ENCODE measurements around the gene SOHLH1. TPM values are rescaled to one million over a fixed set of nuclear protein-coding genes. Genes with fewer than 3 reads are reported as not detected.

Gene SOHLH1
- total RNA-seq, 1 experiment from 2014 or later, result not detected

DNA sequence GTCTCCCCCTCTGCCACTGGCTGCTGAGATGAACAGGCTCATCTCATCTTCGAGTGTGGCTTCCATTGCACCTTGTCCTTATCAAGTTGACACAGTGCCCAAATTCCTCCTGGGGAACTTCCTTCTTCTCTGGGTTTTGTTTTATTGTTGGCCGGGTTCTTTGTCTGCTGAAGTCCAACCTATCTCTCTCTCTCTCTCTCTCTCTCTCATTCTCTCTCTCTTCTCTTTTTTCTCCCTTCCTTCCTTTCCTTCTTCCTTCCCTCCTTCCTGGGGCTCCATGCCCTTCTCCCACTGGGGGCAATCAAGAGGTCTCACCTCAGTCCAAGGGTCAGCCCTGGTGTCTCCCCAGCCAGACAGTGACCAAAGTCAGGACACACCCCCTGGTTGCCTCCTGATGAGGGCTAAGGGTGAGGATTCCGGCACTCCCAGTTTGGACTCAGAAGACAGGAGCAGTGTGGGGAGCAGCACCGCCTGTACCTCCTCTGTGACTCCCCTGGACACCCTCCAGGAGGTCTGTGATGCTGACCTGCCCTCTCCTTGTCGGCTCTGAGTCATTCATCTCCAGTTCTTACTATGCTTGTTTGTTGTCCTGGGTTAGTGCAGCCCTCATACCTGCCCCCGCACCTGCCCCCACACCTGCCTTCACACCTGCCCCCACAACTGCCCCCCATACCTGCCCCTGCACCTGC is 33.4 kb upstream of the SOHLH1 start:
- ChIA-PET RAD21 (ENCODE audit: low non-redundant PET in 1 of 2, low total read pairs in 2 of 2, uncharacterized antibody in 2 of 2, unreplicated experiment in 2 of 2) (no interaction called here), CTCF (no interaction called here), POLR2A (no interaction called here)
- DNase-seq (ENCODE audit: low read depth, low spot score) (no peak), ATAC-seq (peak; percentile 65)
- Histone ChIP-seq H3K4me2 (ENCODE audit: low read length) (no peak overlapping the region), H3K79me2 (ENCODE audit: insufficient read depth, low read length) (no peaks in the 10 kb centered on the region), H3K4me1 (ENCODE audit: control insufficient read depth in 1 of 2, insufficient read depth in 2 of 2, low read length in 2 of 2) (peaks cover 0 to 7% of the 10 kb centered on the region in 2 experiments; a peak in 1 of 4 replicates), H3K4me3 (replicated peaks in 1 of 2; ENCODE audit: low read depth in 1 of 2, low read length in 2 of 2) (no peak overlapping the region), H3K9ac (ENCODE audit: low read length) (no peak overlapping the region), H3K9me2 (ENCODE audit: insufficient read depth) (no peaks in the 10 kb centered on the region), H2AFZ (ENCODE audit: low read depth, low read length, poor library complexity, severe bottlenecking) (no peak overlapping the region), H3K27ac (ENCODE audit: low read depth, low read length) (no peak overlapping the region), H3K9me3 (ENCODE audit: control insufficient read depth in 1 of 2, insufficient read depth in 1 of 2, low read depth in 1 of 2, low read length in 2 of 2) (peaks cover 0 to 9% of the 10 kb centered on the region in 2 experiments; a peak in 2 of 4 replicates), H3K36me3 (ENCODE audit: control insufficient read depth in 1 of 2, insufficient read depth in 2 of 2, low read length in 2 of 2) (no peaks in the 10 kb centered on the region), H4K20me1 (ENCODE audit: insufficient read depth) (no peaks in the 10 kb centered on the region), H3K27me3 (ENCODE audit: insufficient read depth, low read length) (no peaks in the 10 kb centered on the region)
- no peak for TF ChIP-seq SP1 (IDR thresholded peaks at IDR 0.05; ENCODE audit: low read depth)
- TF ChIP-seq RAD21 (IDR thresholded peaks at IDR 0.05; ENCODE audit: low read depth), result no peak
- no peak for TF ChIP-seq EZH2phosphoT487 (IDR thresholded peaks at IDR 0.05; ENCODE audit: borderline replicate concordance)
- BruUV-seq (replicated peaks), result no TSS peak
- intact Hi-C loops (cut with micrococcal nuclease), result no loop called here

DNA sequence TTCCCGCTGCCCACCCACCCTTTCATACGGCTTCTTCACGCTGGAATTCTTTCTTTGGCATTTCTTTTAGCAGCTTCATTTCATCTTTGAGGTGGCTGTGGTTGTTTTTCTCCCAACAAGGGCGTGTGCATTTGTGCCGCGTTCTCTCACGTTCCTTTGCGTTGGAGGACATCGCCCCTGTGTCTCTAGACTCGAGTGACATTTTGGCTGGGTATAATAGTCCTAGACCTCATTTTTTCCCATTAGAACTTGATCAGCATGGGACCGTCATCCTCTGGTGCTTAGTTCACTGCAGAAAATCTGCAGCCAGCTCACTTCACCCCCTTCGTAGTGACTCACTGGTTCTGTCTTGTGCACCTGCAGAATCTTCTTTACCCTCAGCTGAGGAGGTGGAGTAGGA is 32.2 kb upstream of the SOHLH1 start:
- intact Hi-C loops (cut with micrococcal nuclease), result no loop called here
- CTCF ChIA-PET, result no interaction called here
- Histone ChIP-seq H3K4me2 (ENCODE audit: low read length) (no peak overlapping the region), H3K9ac (ENCODE audit: low read length) (no peak overlapping the region), H3K9me2 (ENCODE audit: insufficient read depth) (no peaks in the 10 kb centered on the region), H3K4me3 (replicated peaks in 1 of 2; ENCODE audit: low read depth in 1 of 2, low read length in 2 of 2) (no peak overlapping the region), H3K4me1 (ENCODE audit: control insufficient read depth in 1 of 2, insufficient read depth in 2 of 2, low read length in 2 of 2) (peaks cover 0 to 7% of the 10 kb centered on the region in 2 experiments; a peak in 1 of 4 replicates), H3K27ac (ENCODE audit: low read depth, low read length) (no peak overlapping the region), H2AFZ (ENCODE audit: low read depth, low read length, poor library complexity, severe bottlenecking) (no peak overlapping the region), H3K79me2 (ENCODE audit: insufficient read depth, low read length) (no peaks in the 10 kb centered on the region), H4K20me1 (ENCODE audit: insufficient read depth) (no peaks in the 10 kb centered on the region), H3K36me3 (ENCODE audit: control insufficient read depth in 1 of 2, insufficient read depth in 2 of 2, low read length in 2 of 2) (no peaks in the 10 kb centered on the region), H3K27me3 (ENCODE audit: insufficient read depth, low read length) (no peaks in the 10 kb centered on the region), H3K9me3 (ENCODE audit: control insufficient read depth in 1 of 2, insufficient read depth in 1 of 2, low read depth in 1 of 2, low read length in 2 of 2) (peaks cover 0 to 9% of the 10 kb centered on the region in 2 experiments; a peak in 2 of 4 replicates)
- TF ChIP-seq, protein P1, sequence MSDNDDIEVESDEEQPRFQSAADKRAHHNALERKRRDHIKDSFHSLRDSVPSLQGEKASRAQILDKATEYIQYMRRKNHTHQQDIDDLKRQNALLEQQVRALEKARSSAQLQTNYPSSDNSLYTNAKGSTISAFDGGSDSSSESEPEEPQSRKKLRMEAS (IDR thresholded peaks at IDR 0.05), result no peak
- no peak for TF ChIP-seq CBX3 (IDR thresholded peaks at IDR 0.05; ENCODE audit: low read depth)
- no peak for TF ChIP-seq SIN3A (IDR thresholded peaks at IDR 0.05; ENCODE audit: low read depth)
- TF ChIP-seq EZH2 (IDR thresholded peaks at IDR 0.05), result no peak
- no peak for TF ChIP-seq ELF1 (IDR thresholded peaks at IDR 0.05; ENCODE audit: borderline replicate concordance, low read depth)
- no peak for TF ChIP-seq EZH2phosphoT487 (IDR thresholded peaks at IDR 0.05; ENCODE audit: borderline replicate concordance)
- TF ChIP-seq POLR2AphosphoS5 (IDR thresholded peaks at IDR 0.05; ENCODE audit: low read depth, low read length), result no peak
- TF ChIP-seq CEBPB (IDR thresholded peaks at IDR 0.05; ENCODE audit: low read depth), result no peak
- TF ChIP-seq, protein P2, sequence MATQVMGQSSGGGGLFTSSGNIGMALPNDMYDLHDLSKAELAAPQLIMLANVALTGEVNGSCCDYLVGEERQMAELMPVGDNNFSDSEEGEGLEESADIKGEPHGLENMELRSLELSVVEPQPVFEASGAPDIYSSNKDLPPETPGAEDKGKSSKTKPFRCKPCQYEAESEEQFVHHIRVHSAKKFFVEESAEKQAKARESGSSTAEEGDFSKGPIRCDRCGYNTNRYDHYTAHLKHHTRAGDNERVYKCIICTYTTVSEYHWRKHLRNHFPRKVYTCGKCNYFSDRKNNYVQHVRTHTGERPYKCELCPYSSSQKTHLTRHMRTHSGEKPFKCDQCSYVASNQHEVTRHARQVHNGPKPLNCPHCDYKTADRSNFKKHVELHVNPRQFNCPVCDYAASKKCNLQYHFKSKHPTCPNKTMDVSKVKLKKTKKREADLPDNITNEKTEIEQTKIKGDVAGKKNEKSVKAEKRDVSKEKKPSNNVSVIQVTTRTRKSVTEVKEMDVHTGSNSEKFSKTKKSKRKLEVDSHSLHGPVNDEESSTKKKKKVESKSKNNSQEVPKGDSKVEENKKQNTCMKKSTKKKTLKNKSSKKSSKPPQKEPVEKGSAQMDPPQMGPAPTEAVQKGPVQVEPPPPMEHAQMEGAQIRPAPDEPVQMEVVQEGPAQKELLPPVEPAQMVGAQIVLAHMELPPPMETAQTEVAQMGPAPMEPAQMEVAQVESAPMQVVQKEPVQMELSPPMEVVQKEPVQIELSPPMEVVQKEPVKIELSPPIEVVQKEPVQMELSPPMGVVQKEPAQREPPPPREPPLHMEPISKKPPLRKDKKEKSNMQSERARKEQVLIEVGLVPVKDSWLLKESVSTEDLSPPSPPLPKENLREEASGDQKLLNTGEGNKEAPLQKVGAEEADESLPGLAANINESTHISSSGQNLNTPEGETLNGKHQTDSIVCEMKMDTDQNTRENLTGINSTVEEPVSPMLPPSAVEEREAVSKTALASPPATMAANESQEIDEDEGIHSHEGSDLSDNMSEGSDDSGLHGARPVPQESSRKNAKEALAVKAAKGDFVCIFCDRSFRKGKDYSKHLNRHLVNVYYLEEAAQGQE (IDR thresholded peaks at IDR 0.05; ENCODE audit: low read depth), result no peak
- TF ChIP-seq SP1 (IDR thresholded peaks at IDR 0.05; ENCODE audit: low read depth), result no peak
- RAD21 ChIA-PET (ENCODE audit: low non-redundant PET in 1 of 2, low total read pairs in 2 of 2, uncharacterized antibody in 2 of 2, unreplicated experiment in 2 of 2), result no interaction called here
- POLR2A ChIA-PET, result no interaction called here
- no peak for DNase-seq (ENCODE audit: low read depth, low spot score)
- no peak for ATAC-seq
- BruUV-seq (replicated peaks), result no TSS peak

Data from HCT116 (cell line).